GM19463 (cell line): ENCODE measurements around the gene WDR20.

ENCODE experiments used
- ATAC-seq: cut with Tn5 transposase; IDR thresholded peaks from one replicate; pipeline ENCODE4 v1.9.1; 2021; ENCODE audit warnings: mild to moderate bottlenecking, moderate library complexity; ENCODE audit not compliant: unreplicated experiment

WDR20 gene

DNA sequence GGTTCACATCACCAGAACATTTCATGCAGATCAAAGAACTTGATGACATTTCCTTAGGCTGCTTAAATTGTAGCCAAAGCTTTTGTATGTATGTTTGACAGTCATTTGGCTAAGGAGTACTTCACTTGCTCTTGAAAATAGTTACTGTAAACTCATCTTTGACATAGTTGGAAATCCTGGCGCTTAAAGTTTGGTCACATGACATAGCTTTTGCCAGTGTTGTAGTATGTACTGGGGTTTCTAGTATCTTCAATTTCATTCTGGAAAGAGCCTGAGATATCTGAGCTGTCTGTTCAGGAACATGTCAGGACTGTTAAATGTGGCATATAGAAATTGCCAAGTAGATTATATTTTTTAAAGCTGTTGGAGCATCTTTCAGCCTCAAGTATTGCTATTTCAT, 55.7 kb downstream of the WDR20 start:
- no peak for ATAC-seq

GRCh38 chr14:102196039-102196901, 56.6 kb downstream of the WDR20 start:
- no peak for ATAC-seq

DNA sequence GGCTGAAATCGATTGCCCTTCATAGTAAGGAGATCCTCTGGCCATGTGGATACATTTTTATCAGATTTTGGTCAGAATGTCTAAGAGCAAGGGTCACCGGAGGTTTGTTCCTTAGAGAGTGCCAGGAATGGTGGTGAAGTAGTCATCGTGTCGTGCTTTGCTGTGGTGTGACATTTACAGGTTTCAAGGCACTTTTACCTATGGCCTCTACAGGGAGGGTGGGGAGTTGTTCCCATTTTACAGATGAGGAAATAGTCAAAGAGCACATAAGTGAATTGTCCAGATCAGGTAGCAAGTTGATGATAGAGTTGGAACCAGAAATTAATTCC, 57.2 kb downstream of the WDR20 start:
- no peak for ATAC-seq

- no peak for ATAC-seq
Observed at GRCh38 chr14:102197317-102197853, 57.7 kb downstream of the WDR20 start.

- ATAC-seq, result no peak
Observed at GRCh38 chr14:102200690-102201352, 61.1 kb downstream of the WDR20 start.

DNA sequence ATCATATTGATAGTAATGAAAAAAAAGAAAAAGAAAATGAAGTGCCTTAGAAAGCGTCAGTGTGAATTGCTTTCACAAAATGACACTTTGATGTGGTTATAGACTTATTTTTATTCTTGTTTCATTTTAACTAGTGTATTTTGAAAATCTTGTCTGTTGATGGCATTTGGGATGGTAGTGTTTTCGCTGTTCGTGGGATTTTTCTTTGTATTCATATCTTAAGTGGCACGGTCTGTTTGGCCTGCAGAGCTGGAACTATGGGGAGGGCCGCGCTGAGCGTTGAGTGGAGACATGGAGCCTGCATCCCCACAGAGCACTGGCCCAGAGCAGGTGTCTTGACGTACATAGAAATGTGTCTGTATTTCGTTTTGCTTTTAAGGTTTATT, 61.6 kb downstream of the WDR20 start:
- no peak for ATAC-seq

DNA sequence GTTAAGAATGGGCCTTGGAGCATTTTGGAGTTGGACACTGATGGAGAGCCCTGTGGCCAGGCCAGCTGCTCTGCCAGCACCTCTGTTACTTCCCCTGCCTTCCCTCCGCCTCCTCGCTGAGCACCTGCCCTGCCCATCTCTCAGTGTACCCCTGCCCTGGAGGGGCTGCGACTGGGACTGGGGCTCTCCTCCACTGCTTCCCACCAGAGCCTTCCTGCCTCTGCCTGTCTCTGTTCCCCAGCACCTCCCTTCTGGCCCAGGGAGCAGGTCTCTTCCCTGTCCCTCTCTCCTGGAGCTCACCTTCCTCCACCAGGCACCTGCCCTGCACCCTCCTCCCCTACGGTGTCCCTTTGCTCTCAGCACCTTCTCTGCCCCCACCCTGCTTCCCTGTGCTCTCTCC, 62.1 kb downstream of the WDR20 start:
- ATAC-seq, result no peak

DNA sequence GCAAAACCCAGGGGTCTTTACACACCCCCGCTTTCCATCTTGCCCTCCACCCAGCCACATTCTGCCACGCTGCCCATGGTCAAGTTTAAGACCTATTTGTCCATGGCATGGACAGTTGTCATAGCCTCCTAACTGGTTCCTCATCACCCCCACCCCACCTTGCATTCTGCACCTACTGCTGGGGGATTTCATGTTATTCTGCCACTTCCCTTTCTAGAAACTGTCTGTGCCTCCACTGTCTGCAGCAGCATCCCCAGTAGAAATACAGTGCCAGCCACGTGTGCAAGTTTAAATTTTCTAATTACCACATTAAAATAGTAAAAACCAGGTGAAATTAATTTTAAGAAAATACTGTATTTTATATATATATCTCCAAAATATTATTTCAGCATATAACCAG, 63.2 kb downstream of the WDR20 start:
- no peak for ATAC-seq

- ATAC-seq, result no peak
Observed at GRCh38 chr14:102203382-102203781, 63.7 kb downstream of the WDR20 start.

- ATAC-seq, result no peak
Observed at GRCh38 chr14:102205560-102205959, 65.9 kb downstream of the WDR20 start.

DNA sequence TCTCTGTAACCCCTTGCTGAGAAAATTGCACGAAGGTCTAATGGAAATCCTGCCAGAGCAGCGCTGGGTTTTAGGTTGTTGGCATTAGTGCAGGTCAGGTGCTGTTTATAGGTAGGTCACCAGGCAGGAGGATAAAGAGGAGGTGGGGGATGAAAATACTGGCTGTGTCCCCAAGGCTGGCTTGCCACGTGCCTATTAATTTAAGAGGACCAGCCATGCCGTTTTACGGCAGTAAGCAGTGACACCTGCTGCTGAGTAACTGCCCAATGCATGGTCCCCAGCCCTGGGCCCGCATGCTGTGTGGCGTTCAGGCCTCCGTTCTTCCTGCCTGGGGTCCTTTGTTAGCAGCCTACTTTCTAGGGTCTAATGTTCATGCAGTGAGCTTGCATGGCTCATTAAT, 67.2 kb downstream of the WDR20 start:
- no peak for ATAC-seq

- no peak for ATAC-seq
Observed at GRCh38 chr14:102207831-102208365, 68.2 kb downstream of the WDR20 start.

DNA sequence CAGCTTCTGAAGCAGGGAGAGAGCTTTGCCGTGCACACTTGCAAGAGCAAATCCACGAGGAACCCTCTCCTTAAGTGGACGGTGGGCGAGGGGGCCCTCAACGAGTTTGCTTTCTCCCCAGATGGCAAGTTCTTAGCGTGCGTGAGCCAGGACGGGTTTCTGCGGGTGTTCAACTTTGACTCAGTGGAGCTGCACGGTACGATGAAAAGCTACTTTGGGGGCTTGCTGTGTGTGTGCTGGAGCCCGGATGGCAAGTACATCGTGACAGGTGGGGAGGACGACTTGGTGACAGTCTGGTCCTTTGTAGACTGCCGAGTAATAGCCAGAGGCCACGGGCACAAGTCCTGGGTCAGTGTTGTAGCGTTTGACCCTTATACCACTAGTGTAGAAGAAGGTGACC, 69.0 kb downstream of the WDR20 start:
- no peak for ATAC-seq

DNA sequence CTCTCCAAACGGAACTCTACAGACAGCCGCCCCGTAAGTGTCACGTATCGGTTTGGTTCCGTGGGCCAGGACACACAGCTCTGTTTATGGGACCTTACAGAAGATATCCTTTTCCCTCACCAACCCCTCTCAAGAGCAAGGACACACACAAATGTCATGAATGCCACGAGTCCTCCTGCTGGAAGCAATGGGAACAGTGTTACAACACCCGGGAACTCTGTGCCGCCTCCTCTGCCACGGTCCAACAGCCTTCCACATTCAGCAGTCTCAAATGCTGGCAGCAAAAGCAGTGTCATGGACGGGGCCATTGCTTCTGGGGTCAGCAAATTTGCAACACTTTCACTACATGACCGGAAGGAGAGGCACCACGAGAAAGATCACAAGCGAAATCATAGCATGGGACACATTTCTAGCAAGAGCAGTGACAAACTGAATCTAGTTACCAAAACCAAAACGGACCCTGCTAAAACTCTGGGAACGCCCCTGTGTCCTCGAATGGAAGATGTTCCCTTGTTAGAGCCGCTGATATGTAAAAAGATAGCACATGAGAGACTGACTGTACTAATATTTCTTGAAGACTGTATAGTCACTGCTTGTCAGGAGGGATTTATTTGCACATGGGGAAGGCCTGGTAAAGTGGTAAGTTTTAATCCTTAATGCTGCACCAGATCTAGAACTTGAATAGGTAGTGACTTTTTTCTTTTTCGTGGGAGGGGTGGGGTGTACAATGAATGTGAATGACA, 69.7 kb downstream of the WDR20 start:
- no peak for ATAC-seq

DNA sequence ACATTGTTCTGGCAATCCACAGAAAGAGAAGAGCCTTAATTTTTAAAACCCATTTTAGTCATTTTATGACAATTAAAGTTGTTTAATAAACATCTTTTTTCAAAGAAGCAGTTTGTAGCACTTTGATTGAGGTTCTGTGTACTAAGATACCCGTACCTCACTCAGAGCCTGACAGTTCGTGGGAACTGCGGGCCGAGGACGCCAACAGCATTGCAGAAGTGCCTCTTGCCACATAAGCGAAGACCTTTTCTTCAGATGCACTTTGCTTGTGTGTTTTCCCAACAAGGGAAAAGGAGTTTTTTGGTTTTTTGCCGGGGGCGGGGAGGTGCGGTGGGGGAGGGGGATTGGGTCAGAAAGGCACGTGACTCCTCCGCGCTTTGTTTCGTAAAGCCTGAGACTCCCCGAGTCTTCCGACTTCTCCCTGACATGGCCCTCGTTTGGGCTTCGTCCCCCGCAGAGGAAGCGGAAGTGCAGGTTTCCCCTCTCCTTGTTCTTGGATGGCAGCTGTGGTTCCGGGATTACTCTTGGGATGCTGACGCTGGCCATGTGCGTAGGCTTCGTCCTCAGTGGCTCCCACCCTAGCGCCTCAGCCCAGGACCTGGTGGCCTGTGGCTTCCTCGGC, 70.8 kb downstream of the WDR20 start:
- no peak for ATAC-seq

DNA sequence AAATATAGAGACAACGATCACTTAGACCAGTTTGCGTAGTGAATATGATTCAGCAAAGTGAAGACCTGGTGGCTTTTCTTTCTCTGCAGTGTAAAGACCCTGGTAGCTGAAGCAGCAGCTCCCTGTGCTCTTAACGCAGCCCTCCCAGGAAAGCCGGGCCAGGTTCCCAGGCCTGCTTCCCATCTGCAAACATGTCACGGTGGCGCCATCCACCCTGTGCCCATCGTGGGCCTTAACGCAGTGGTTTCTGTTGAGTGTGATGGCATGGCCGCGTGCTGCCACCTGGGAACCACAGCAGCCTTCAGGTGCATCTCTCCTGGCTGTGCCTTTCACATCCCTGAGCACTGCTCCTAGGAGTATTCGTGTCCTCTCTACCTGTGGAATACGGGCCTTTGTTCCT, 71.5 kb downstream of the WDR20 start:
- no peak for ATAC-seq

- no peak for ATAC-seq
Observed at GRCh38 chr14:102212356-102212755, 72.7 kb downstream of the WDR20 start.

DNA sequence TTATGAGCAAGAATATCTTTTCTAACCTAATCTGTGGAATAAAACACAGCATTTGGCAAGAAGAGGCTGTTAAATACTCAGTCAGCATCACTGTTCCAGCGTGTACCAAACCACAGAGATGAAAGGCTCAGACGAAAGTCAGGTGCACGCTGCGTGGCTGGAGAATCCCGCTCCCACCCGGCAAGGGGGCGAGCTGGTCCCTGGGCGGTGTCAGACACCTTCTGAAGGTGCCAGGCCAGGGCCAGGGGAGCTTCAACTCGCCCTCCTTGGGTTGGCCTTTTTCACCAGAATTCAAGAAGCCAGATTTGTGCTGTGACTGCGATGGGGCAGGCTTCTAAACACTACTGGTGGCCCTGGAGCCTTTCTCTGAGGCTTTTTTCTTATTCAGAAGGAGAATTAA, 73.1 kb downstream of the WDR20 start:
- ATAC-seq, result no peak

DNA sequence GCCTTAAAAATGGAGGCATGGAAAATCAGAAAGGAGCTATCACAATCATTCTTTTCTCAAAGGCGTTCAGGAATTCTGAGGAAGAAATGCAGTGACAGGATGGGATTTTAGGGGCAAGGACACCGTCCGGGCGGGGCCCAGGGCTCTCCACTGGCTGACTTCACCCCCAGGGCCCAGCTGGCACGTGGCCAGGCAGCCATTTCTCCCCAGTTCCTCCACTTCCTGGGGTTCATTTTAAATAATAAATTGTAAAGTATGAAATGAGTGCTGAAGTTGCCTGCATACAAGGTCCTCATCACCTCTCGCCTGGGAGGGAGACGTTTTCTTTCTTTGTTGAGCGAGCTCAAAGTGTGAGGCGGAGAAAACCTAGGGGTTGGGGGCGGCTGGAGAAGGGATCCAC, 73.8 kb downstream of the WDR20 start:
- no peak for ATAC-seq

DNA sequence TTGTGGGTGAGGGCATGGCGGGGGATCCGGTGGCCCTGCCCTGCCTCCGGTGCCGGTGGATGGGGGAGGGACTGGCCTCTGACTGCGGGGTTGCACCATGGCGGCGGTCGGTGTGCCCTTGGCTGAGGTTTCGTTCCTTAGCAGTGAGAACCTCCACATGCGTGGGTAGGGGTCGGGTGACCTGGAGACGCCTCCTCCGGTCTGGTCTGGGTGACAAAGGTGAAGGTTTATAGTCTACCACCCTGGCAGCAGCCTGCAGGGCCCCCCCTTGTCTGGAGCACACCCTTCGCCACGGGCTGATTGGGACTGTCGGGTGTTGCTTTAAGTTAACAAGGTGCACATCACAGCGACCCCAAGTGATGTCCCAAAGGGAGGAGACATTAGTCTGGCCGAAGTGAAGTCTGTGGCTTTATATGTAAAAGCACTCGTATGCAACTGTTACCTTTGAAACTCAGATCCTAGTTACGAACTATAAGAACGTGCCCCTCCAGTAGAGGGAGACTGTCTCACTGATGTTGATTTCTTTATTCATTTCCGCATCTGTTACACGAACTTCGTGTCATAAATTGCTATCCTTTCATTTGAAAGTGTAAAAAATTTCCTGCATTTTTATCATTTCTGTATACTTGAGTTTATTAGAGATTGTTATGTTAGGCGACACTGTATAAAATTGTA, 74.4 kb downstream of the WDR20 start:
- no peak for ATAC-seq
